Activated CD8-positive, alpha-beta T cell treated with anti-CD3 and anti-CD28 coated beads, Interleukin-2, amount 10 ng/mL, durations not matched to agents 7 days and 5 days (primary cell): ENCODE data around the gene JRKL. TPM values are rescaled to one million over a fixed set of nuclear protein-coding genes. Genes with fewer than 3 reads are reported as not detected.

Experiments used
- ATAC-seq: fragments of 150-1000 bp; cut with Tn5 transposase; one replicate; pipeline ENCODE4 v1.10.0; 2021; ENCODE audit warnings: moderate library complexity
- CTCF ChIA-PET: fragments of 350-600 bp; sonication (Branson Sonifier 250); formaldehyde crosslinking; loops from one replicate; lab custom pipeline; 2021; ENCODE audit warnings: antibody characterized with exemption; lab: Charles Lee
- POLR2A ChIA-PET: fragments of 350-600 bp; sonication (Branson Sonifier 250); formaldehyde crosslinking; loops from one replicate; lab custom pipeline; 2021; ENCODE audit warnings: antibody characterized with exemption; lab: Charles Lee
- DNase-seq: peaks from one replicate; pipeline ENCODE4 v3.0.0-alpha.2; 2020
- H3K27ac Mint-ChIP-seq: one replicate; pipeline ENCODE4 v1.8.0; 2021; ENCODE audit warnings: mild to moderate bottlenecking, mixed read lengths
- H3K27me3 Mint-ChIP-seq: one replicate; pipeline ENCODE4 v1.8.0; 2021; ENCODE audit warnings: low read depth, mixed read lengths
- H3K36me3 Mint-ChIP-seq: one replicate; pipeline ENCODE4 v1.8.0; 2021; ENCODE audit warnings: low read depth, mixed read lengths
- H3K4me1 Mint-ChIP-seq: one replicate; pipeline ENCODE4 v1.8.0; 2021; ENCODE audit warnings: low read depth, mixed read lengths
- H3K4me3 Mint-ChIP-seq: one replicate; pipeline ENCODE4 v1.8.0; 2021; ENCODE audit warnings: mild to moderate bottlenecking, mixed read lengths
- H3K9me3 Mint-ChIP-seq: one replicate; pipeline ENCODE4 v1.8.0; 2022; ENCODE audit warnings: mixed read lengths; ENCODE audit not compliant: insufficient read depth
- total RNA-seq, 2 experiments: library from RNA; stranded (reverse); gene quantifications; one replicate each; pipeline ENCODE4 v1.2.3, GENCODE V29; 2021

Gene JRKL
- 10 to 100 TPM in 1 of 2 experiments, 1 to 10 TPM in 1; 9.4 to 10.3 TPM for total RNA-seq

GRCh38 chr11:96389720-96390487 is at the start of gene JRKL, which contains the start of gene CCDC82:
JRKL (plus strand) TSS chr11:96390013; CDS start chr11:96390650, 637 bp downstream.
CCDC82 (minus strand) TSS chr11:96389912; CDS start chr11:96384747, 5,165 bp downstream.
- ATAC-seq (peak; percentile 95), DNase-seq (peak; percentile 98)
- no peaks in the 10 kb centered on the region for H3K9me3 Mint-ChIP-seq
- peaks cover 59% of the 10 kb centered on the region for H3K4me1 Mint-ChIP-seq
- no peaks in the 10 kb centered on the region for H3K27me3 Mint-ChIP-seq
- H3K4me3 Mint-ChIP-seq, result peak within 1 kb of the TSS; percentile 91
- peaks cover 43% of the 10 kb centered on the region for H3K36me3 Mint-ChIP-seq
- peak within 1 kb of the TSS; percentile 97 for H3K27ac Mint-ChIP-seq
- CTCF ChIA-PET, result interaction anchor here (0.7 to 2.9 kb wide), 11 partner anchors 10 to 598 kb away, joined by 3 to 35 read pairs (median 4); partner anchors contain the start of gene MAML2
- POLR2A ChIA-PET, result interaction anchor here (0.6 to 2.8 kb wide), 22 partner anchors 10 to 1322 kb away, joined by 3 to 42 read pairs (median 4); partner anchors contain the start of genes CEP57, ENDOD1, FAM76B and MAML2

GRCh38 chr11:96340555-96340885 is 49.3 kb upstream of the JRKL start:
- ATAC-seq (no peak), DNase-seq (no peak)
- POLR2A ChIA-PET, result interaction anchor here (1.0 to 4.6 kb wide), 9 partner anchors 30 to 550 kb away, joined by 3 to 36 read pairs (median 5); partner anchors contain the start of genes CCDC82, CEP57, FAM76B and JRKL
- H3K27me3 Mint-ChIP-seq, result no peaks in the 10 kb centered on the region
- peaks cover 54% of the 10 kb centered on the region for H3K4me1 Mint-ChIP-seq
- peak overlapping the region; percentile 91 for H3K4me3 Mint-ChIP-seq
- peaks cover 25% of the 10 kb centered on the region for H3K36me3 Mint-ChIP-seq
- no peaks in the 10 kb centered on the region for H3K9me3 Mint-ChIP-seq
- peak overlapping the region; percentile 95 for H3K27ac Mint-ChIP-seq
- CTCF ChIA-PET, result interaction anchor here (0.7 to 11.4 kb wide), 29 partner anchors 9 to 504 kb away, joined by 3 to 171 read pairs (median 10); no protein-coding TSS in a partner anchor

DNA sequence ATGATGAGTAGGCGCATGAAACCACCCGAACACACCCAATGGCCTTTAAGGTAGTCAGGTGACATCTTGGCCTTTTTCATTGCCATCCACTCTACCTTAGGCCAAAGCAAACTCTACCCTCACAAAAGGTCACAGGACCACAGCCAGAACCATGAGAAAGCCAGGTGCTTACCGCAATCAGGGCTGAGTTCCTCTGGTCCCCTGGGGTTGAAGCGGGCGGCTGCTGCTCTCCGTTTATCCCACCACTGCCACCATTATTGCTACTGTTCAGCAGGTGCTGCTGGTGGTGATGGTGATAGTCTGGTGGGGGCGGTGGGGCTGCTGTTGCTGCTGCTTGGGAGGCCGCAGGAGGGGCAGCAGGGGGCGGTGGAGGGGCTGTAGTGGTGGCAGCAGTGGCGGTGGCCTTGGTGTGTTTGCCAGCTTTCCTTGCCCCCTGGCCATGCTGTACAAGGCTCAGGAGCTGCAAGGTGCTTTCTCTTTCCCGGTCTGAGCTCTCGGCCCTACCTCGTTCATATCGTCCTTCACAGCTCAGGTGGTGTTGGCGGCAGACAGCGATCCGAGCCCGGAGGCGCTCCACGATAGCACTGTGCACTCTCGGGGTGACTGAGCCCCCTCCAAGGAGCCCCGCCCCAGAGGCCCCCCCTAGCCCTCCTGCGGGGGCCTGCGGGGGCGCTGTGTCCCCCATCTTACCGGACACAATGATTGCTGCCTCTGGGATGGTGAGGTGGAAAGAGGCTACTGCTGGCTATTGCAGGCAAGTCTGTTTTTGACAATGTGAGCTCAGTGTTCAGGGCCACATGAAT is 48.4 kb upstream of the JRKL start:
- Mint-ChIP-seq H3K4me3 (peak overlapping the region; percentile 91), H3K27me3 (no peaks in the 10 kb centered on the region), H3K9me3 (no peaks in the 10 kb centered on the region), H3K4me1 (peaks cover 47% of the 10 kb centered on the region), H3K27ac (peak overlapping the region; percentile 95), H3K36me3 (peaks cover 19% of the 10 kb centered on the region)
- ATAC-seq, result peak; percentile 65
- POLR2A ChIA-PET, result interaction anchor here (0.6 to 4.6 kb wide), 25 partner anchors 12 to 551 kb away, joined by 3 to 36 read pairs (median 4); partner anchors contain the start of genes CCDC82, CEP57, FAM76B and JRKL
- CTCF ChIA-PET, result interaction anchor here (0.6 to 11.4 kb wide), 53 partner anchors 10 to 506 kb away, joined by 3 to 171 read pairs (median 10); partner anchors contain the start of gene CCDC82
- DNase-seq, result peak; percentile 82

DNA sequence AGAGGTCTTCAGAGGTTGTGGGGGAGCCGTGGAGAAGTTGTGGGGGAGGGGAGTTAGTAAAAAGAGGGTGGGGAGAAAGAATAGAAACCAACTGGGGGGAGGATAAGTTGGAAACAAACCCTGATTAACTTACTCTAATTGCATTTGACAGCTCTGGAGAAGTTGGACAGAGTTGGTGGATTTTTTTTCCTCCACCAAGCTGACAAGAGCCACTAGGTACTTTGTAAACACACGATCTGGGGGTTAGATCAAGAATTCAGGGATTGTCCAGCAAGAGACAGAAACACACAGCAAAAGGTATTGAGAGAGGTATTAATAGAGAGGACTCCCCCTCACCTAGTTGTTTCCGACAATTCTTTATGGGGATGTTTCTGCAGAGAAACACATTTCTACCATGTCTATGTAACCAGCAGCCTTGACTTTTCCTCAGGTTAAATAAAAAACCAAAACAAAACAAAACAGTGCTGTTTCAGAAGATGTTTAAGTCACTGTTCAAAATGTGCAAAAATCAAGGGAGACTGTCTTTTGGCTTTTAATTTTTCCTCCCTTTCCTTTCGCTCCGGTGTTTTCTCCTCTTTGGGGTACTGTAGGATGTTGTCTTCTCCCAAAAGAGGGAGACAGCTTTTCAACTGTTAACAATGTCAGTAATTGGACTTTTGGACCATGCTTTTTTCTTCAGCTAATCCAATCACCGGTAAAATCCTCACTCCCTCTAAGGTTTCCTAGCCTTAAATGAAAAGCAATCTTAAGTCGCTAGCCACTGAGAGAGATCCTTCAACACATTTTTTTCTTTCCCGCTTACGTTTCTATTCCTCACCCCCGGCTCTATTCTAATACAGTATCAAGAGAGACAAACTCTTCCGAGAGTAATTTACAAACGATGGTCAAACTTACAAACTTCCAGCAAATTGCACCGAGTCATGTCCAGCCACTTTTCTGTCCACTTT is 47.5 kb upstream of the JRKL start:
- H3K4me3 Mint-ChIP-seq, result peak overlapping the region; percentile 91
- CTCF ChIA-PET, result interaction anchor here (0.6 to 11.4 kb wide), 125 partner anchors 8 to 637 kb away, joined by 3 to 171 read pairs (median 6); partner anchors contain the start of genes CCDC82 and JRKL
- no peak for DNase-seq
- H3K27me3 Mint-ChIP-seq, result no peaks in the 10 kb centered on the region
- POLR2A ChIA-PET, result interaction anchor here (0.6 to 4.6 kb wide), 29 partner anchors 12 to 552 kb away, joined by 3 to 36 read pairs (median 4); partner anchors contain the start of genes CCDC82, CEP57, FAM76B and JRKL
- peaks cover 39% of the 10 kb centered on the region for H3K4me1 Mint-ChIP-seq
- H3K9me3 Mint-ChIP-seq, result no peaks in the 10 kb centered on the region
- ATAC-seq, result no peak
- H3K27ac Mint-ChIP-seq, result peak overlapping the region; percentile 95
- H3K36me3 Mint-ChIP-seq, result peaks cover 17% of the 10 kb centered on the region

GRCh38 chr11:96342961-96343711 is 46.7 kb upstream of the JRKL start, which contains the start of gene MAML2:
MAML2 (minus strand) TSS chr11:96343195; CDS start chr11:96341895, 1,300 bp downstream.
- H3K27ac Mint-ChIP-seq, result peak within 1 kb of the TSS; percentile 95
- H3K36me3 Mint-ChIP-seq, result peaks cover 8% of the 10 kb centered on the region
- DNase-seq, result peak; percentile 95
- peak within 1 kb of the TSS; percentile 91 for H3K4me3 Mint-ChIP-seq
- peaks cover 31% of the 10 kb centered on the region for H3K4me1 Mint-ChIP-seq
- no peaks in the 10 kb centered on the region for H3K27me3 Mint-ChIP-seq
- ATAC-seq, result peak; percentile 83
- POLR2A ChIA-PET, result interaction anchor here (0.6 to 4.6 kb wide), 16 partner anchors 38 to 1288 kb away, joined by 3 to 36 read pairs (median 4); partner anchors contain the start of genes CCDC82, CEP57, FAM76B and JRKL
- CTCF ChIA-PET, result interaction anchor here (0.6 to 11.4 kb wide), 123 partner anchors 9 to 1191 kb away, joined by 3 to 171 read pairs (median 6); partner anchors contain the start of genes CCDC82 and JRKL
- H3K9me3 Mint-ChIP-seq, result no peaks in the 10 kb centered on the region

DNA sequence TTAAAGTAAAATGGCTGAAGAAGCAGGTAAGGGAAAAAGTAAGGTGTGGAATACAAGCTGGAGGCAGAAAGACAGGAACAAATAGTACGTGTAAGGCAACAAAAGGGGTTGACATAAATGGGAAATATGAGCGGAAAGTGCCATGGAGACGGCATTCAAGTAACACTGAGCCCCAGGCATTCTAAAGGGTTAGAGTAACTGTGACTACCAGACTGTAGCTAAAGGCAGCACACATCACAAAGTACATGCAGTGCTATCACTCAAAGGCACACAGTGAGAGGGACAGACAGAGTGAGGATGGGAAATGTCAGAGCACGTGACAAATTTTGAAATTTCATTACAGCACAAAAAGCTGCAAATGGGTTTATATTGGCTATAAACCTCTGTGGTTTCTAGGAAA is 33.0 kb upstream of the JRKL start:
- Mint-ChIP-seq H3K9me3 (no peaks in the 10 kb centered on the region), H3K4me3 (no peak overlapping the region), H3K36me3 (peaks cover 59% of the 10 kb centered on the region), H3K4me1 (peaks cover 25% of the 10 kb centered on the region), H3K27ac (no peak overlapping the region), H3K27me3 (no peaks in the 10 kb centered on the region)
- DNase-seq (no peak), ATAC-seq (no peak)
- ChIA-PET POLR2A (no interaction called here), CTCF (interaction anchor here (1.2 to 2.2 kb wide), 3 partner anchors 13 to 265 kb away, joined by 3 to 18 read pairs (median 5); partner anchors contain the start of gene MAML2)

DNA sequence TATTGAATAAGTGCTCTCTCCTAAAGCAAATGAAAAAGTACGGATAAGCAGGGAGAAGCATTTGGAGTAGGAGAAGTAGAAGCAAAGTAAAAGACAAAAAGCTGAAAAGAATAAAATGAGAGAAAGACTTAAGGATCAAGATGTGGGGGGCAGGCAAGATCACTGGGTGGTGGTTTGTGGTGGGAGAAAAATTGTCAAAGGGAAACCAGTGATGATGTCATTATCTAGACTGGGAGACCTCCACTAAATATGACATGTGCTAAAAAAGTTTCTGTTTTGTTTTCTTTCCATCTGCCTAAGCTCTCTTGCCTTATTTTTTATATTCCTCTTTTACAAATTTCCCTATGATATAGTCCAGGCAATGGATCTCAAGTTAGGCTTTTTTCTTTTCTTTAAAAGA is 32.0 kb upstream of the JRKL start:
- Mint-ChIP-seq H3K27ac (peak overlapping the region; percentile 13), H3K27me3 (no peaks in the 10 kb centered on the region), H3K4me3 (peak overlapping the region; percentile 43), H3K4me1 (peaks cover 25% of the 10 kb centered on the region), H3K9me3 (no peaks in the 10 kb centered on the region), H3K36me3 (peaks cover 59% of the 10 kb centered on the region)
- CTCF ChIA-PET, result interaction anchor here (1.2 to 2.2 kb wide), 3 partner anchors 14 to 266 kb away, joined by 3 to 18 read pairs (median 5); partner anchors contain the start of gene MAML2
- peak; percentile 87 for ATAC-seq
- POLR2A ChIA-PET, result no interaction called here
- peak; percentile 40 for DNase-seq

DNA sequence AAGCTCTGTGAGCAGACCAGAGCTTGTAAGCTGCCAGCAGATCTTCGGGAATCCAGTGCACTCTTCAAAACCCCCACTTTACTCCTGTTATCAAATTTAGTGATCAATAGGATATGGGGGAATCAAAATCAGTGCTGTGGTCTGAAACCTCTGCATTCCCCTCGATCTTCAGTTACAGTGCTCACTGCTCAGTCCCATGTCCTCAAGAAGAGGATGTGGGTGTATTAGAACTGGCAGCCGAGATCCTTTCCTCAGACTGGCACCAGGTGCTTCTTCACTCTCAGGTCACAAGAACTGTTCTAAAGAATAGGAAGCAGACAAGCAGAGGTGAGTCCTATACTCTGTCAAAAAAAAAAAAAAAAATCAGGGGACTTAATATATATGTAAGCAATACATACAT is 31.5 kb upstream of the JRKL start:
- Mint-ChIP-seq H3K27ac (peak overlapping the region; percentile 13), H3K4me1 (peaks cover 25% of the 10 kb centered on the region), H3K27me3 (no peaks in the 10 kb centered on the region), H3K36me3 (peaks cover 59% of the 10 kb centered on the region), H3K9me3 (no peaks in the 10 kb centered on the region), H3K4me3 (peak overlapping the region; percentile 43)
- DNase-seq, result no peak
- ChIA-PET POLR2A (no interaction called here), CTCF (interaction anchor here (1.4 to 2.2 kb wide), 2 partner anchors 15 to 18 kb away, joined by 5 to 18 read pairs; partner anchors contain the start of gene MAML2)
- ATAC-seq, result peak; percentile 49

- ChIA-PET POLR2A (no interaction called here), CTCF (interaction anchor here (0.9 to 1.1 kb wide), 2 partner anchors 19 to 140 kb away, joined by 3 read pairs; partner anchors contain the start of gene MAML2)
- ATAC-seq, result no peak
- Mint-ChIP-seq H3K9me3 (no peaks in the 10 kb centered on the region), H3K27ac (no peak overlapping the region), H3K36me3 (peaks cover 39% of the 10 kb centered on the region), H3K4me3 (no peak overlapping the region), H3K4me1 (peaks cover 22% of the 10 kb centered on the region), H3K27me3 (no peaks in the 10 kb centered on the region)
- no peak for DNase-seq
Observed at GRCh38 chr11:96361778-96362177, 28.0 kb upstream of the JRKL start.
